Right lobe of liver (tissue), 6 donors: ENCODE results near the gene ATP6V1E1. TPM values are rescaled to one million over a fixed set of nuclear protein-coding genes. Genes with fewer than 3 reads are reported as not detected.
A peak's percentile ranks its signal among the peaks of the same experiment; 100 is the strongest.

Experiments used
- ATAC-seq, 4 donors: fragments of 200-7000 bp; cut with Tn5 transposase; one replicate each; pipeline ENCODE4 v1.9.1; 2020; ENCODE audit warnings: mild to moderate bottlenecking in 4 of 4, moderate library complexity in 4 of 4
- DNase-seq, 3 donors: peaks; one replicate each; pipeline ENCODE4 v3.0.0-alpha.2; 2020
- H3K27ac ChIP-seq, 3 donors: fragments of 200-600 bp; one replicate each; pipeline ENCODE4 v1.8.0; 2022
- H3K27me3 ChIP-seq, 2 donors: fragments of 200-600 bp; one replicate each; pipeline ENCODE4 v1.8.0; 2022
- H3K36me3 ChIP-seq, 4 donors: fragments of 200-600 bp; sonication (generic) in 1 of 4; one replicate each; pipeline versions ENCODE4 v1.5.1 to v1.8.0; 2017 to 2022; ENCODE audit warnings: control low read depth in 1 of 4
- H3K4me1 ChIP-seq, 4 donors: fragments of 200-600 bp; sonication (generic) in 1 of 4; one replicate each; pipeline versions ENCODE4 v1.5.1 to v1.8.0; 2017 to 2022; ENCODE audit warnings: control low read depth in 1 of 4
- H3K4me3 ChIP-seq, 3 donors: fragments of 200-600 bp; one replicate each; pipeline ENCODE4 v1.8.0; 2022
- H3K9me3 ChIP-seq, 4 donors: fragments of 200-600 bp; sonication (generic) in 1 of 4; one replicate each; pipeline versions ENCODE4 v1.5.1 to v1.8.0; 2017 to 2022; ENCODE audit warnings: control low read depth in 1 of 4
- CTCF ChIP-seq, 4 donors: fragments of 200-600 bp in 3 of 4; fragments of 450-650 bp in 1 of 4; IDR thresholded peaks; one replicate each; pipeline versions ENCODE4 v1.5.1 to v1.8.0; 2016 to 2022; ENCODE audit warnings: antibody characterized with exemption in 4 of 4, mild to moderate bottlenecking in 2 of 4
- POLR2A ChIP-seq: fragments of 450-650 bp; IDR thresholded peaks from one replicate; pipeline ENCODE4 v1.6.1; 2017; ENCODE audit warnings: antibody characterized with exemption, mild to moderate bottlenecking
- WGBS: methylation state at CpG from one replicate; pipeline ENCODE4 v1.1.6; 2018; ENCODE audit warnings: low coverage, low lambda C conversion rate; ENCODE audit not compliant: insufficient coverage; ENCODE audit errors: missing lambda C conversion rate; 5-methylcytosine and 5-hydroxymethylcytosine counted together
- intact Hi-C, 2 donors: fragments of 100-400 bp; cut with DNase I; formaldehyde crosslinking; loops; one replicate each; pipeline versions ENCODE4 v1.11.2 to v1.14.1; 2022
- total RNA-seq, 6 experiments: library from RNA; depleted of rRNA in 2 of 6; stranded (reverse); fragments of >200 nt in 2 of 6; fragmentation: NEBNext Ultra II Directional in 3 of 6; extraction: Animal tissue kit (Norgen Biotek cat#: 25700) in 3 of 6; gene quantifications; one replicate each; pipeline versions ENCODE4 v1.1.0 to v1.2.4, GENCODE V29; 2016 to 2023
- donor health status: DM: no; HTN: yes; CAD: no.
- donor health status: DM: no; HTN: no; CAD: no.
- donor health status: DM: no; HTN: no; CAD: no.
- donor health status: DM: no; HTN: yes; CAD: no.
- donor health status: DM: no; HTN: yes; CAD: no.

The ATP6V1E1 gene
- total RNA-seq, 6 experiments from 2014 or later, result 30.8 to 87.3 (median 44.0) TPM

GRCh38 chr22:17629641-17630040 is 1.1 kb upstream of the ATP6V1E1 start:
- Histone ChIP-seq H3K9me3 (no peaks in the 10 kb centered on the region), H3K27ac (peak overlapping the region in 2 of 3 donors; percentile 85 to 86), H3K27me3 (no peaks in the 10 kb centered on the region), H3K4me1 (peaks cover 0 to 20% (median 9%) of the 10 kb centered on the region in 4 donors), H3K36me3 (no peaks in the 10 kb centered on the region), H3K4me3 (no peak overlapping the region)
- WGBS, result 79% methylated on average over 7 of the region's 7 CpGs
- intact Hi-C loops, result no loop called here
- ATAC-seq, result no peak
- TF ChIP-seq POLR2A (no peak), CTCF (IDR thresholded peaks at IDR 0.05) (no peak)
- no peak for DNase-seq

GRCh38 chr22:17629173-17629489 is 582 bp upstream of the ATP6V1E1 start:
- Histone ChIP-seq H3K4me1 (peaks cover 0 to 20% (median 8%) of the 10 kb centered on the region in 4 donors), H3K36me3 (no peaks in the 10 kb centered on the region), H3K27me3 (no peaks in the 10 kb centered on the region), H3K27ac (peak overlapping the region; percentile 85 to 86 (median 85)), H3K9me3 (no peaks in the 10 kb centered on the region), H3K4me3 (peak overlapping the region; percentile 94 to 99 (median 97))
- ATAC-seq (no peak), DNase-seq (no peak)
- intact Hi-C loops, result no loop called here
- TF ChIP-seq CTCF (IDR thresholded peaks at IDR 0.05) (no peak), POLR2A (no peak)
- 0% methylated on average over 1 of the region's 1 CpG for WGBS

- WGBS, result 4% methylated on average over 21 of the region's 24 CpGs
These were observed 566 bp downstream of the ATP6V1E1 start for GRCh38 chr22:17627961-17628405.

GRCh38 chr22:17613280-17613679 is 15.3 kb downstream of the ATP6V1E1 start:
- TF ChIP-seq CTCF (IDR thresholded peaks at IDR 0.05) (no peak), POLR2A (no peak)
- no peak overlapping the region for H3K27ac ChIP-seq
- intact Hi-C loops, result no loop called here
- no peak for DNase-seq
- H3K27me3 ChIP-seq, result no peaks in the 10 kb centered on the region
- WGBS, result 89% methylated on average over 7 of the region's 7 CpGs
- no peak overlapping the region for H3K4me3 ChIP-seq
- H3K36me3 ChIP-seq, result peaks cover 10 to 75% (median 23%) of the 10 kb centered on the region in 4 donors
- H3K4me1 ChIP-seq, result no peaks in the 10 kb centered on the region
- H3K9me3 ChIP-seq, result no peaks in the 10 kb centered on the region
- ATAC-seq, result no peak

More at GRCh38 chr22:17627961-17628405, 566 bp downstream of the ATP6V1E1 start:
- TF ChIP-seq CTCF (IDR thresholded peaks at IDR 0.05), result no peak
- no peak for ATAC-seq
- Histone ChIP-seq H3K4me3 (peak overlapping the region; percentile 94 to 99 (median 97)), H3K27ac (peak overlapping the region; percentile 85 to 86 (median 85)), H3K36me3 (peaks cover 0 to 7% (median 0%) of the 10 kb centered on the region in 4 donors), H3K27me3 (no peaks in the 10 kb centered on the region), H3K9me3 (no peaks in the 10 kb centered on the region), H3K4me1 (peaks cover 0 to 20% (median 7%) of the 10 kb centered on the region in 4 donors)
- intact Hi-C loops, result no loop called here
- peak in 1 of 3 donors; percentile 27 for DNase-seq

GRCh38 chr22:17612057-17612456 is 16.5 kb downstream of the ATP6V1E1 start:
- ATAC-seq (no peak), DNase-seq (no peak)
- Histone ChIP-seq H3K4me1 (no peaks in the 10 kb centered on the region), H3K36me3 (peaks cover 10 to 72% (median 27%) of the 10 kb centered on the region in 4 donors), H3K4me3 (no peak overlapping the region), H3K27ac (no peak overlapping the region), H3K27me3 (no peaks in the 10 kb centered on the region), H3K9me3 (no peaks in the 10 kb centered on the region)
- intact Hi-C loops, result no loop called here
- TF ChIP-seq POLR2A, result no peak
- TF ChIP-seq CTCF (IDR thresholded peaks at IDR 0.05), result no peak
- WGBS, result 91% methylated on average over 3 of the region's 3 CpGs
